Measurements from ENCODE around the gene DCPS. TPM values are rescaled to one million over a fixed set of nuclear protein-coding genes. Genes with fewer than 3 reads are reported as not detected.
"Not testable (repeated sequence)": the region's sequence is repeated elsewhere in the genome, so short reads cannot be mapped to it uniquely, and the experiment has no call there.

DCPS gene
- total RNA-seq, 2 experiments from 2014 or later, result 21.8 to 22.5 TPM

GRCh38 chr11:126363706-126364248 lies 59.9 kb downstream of the DCPS start:
- ChIA-PET CTCF (interaction anchor here (1.0 to 1.3 kb wide), 2 partner anchors 53 to 117 kb away, joined by 3 to 4 read pairs; no protein-coding TSS in a partner anchor), POLR2A (interaction anchor here (0.6 kb wide), 1 partner anchor 116 kb away, joined by 3 read pairs; no protein-coding TSS in a partner anchor)
- Mint-ChIP-seq H3K27me3 (ENCODE audit: low read depth) (no peaks in the 10 kb centered on the region), H3K36me3 (ENCODE audit: low read depth) (no peaks in the 10 kb centered on the region), H3K4me3 (no peak overlapping the region), H3K4me1 (ENCODE audit: low read depth) (peaks cover 14% of the 10 kb centered on the region), H3K9me3 (ENCODE audit: insufficient read depth) (no peaks in the 10 kb centered on the region), H3K27ac (no peak overlapping the region)
- ATAC-seq, result no peak
- DNase-seq, result no peak

DNA sequence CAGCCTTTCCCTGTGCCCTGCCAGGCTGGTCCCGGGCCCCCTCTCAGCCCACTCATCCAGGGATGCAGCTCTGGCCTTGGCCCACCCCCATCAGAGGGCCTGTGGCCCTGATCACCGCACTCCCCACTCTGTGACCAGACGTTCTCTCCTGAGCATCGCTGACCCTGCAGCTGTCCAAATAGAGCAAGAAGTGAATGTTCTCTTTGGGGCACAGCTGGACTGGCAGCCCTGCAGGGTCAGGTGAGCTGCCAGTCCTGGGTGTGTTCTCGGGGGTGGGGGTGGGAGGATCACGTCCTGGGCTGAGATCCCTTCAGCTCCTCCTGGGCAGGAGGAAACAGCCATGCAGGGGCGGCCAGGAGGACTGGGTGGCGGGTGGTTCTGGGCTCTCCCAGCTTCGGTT lies 60.9 kb downstream of the DCPS start:
- H3K4me3 Mint-ChIP-seq; H3K27me3 Mint-ChIP-seq (ENCODE audit: low read depth); ATAC-seq; DNase-seq; H3K9me3 Mint-ChIP-seq (ENCODE audit: insufficient read depth); POLR2A ChIA-PET; H3K36me3 Mint-ChIP-seq (ENCODE audit: low read depth); H3K27ac Mint-ChIP-seq; CTCF ChIA-PET: not testable (repeated sequence)
- peaks cover 17% of the 10 kb centered on the region for H3K4me1 Mint-ChIP-seq (ENCODE audit: low read depth)

DNA sequence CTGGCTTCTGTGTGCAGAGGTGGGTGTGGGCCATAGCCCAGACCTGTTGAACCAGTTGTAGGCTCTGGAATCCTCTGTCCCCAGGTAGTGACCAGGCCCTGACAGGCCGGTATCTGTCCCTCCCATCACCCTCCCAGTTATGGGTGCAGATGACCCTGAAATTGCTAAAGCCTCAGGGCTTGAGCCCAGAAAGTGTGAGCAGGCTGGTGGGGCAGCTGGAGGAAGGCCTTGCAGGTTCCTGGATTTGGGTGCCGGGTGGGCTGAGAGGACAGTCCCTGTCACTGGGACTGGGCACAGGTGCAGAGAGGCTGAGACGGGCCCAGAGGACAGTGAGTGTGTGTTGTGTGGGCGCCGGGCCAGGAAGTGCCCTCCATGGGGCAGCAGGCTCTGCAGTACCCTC lies 61.6 kb downstream of the DCPS start:
- CTCF ChIA-PET; H3K4me3 Mint-ChIP-seq; DNase-seq; H3K36me3 Mint-ChIP-seq (ENCODE audit: low read depth); ATAC-seq; POLR2A ChIA-PET; H3K9me3 Mint-ChIP-seq (ENCODE audit: insufficient read depth); H3K27me3 Mint-ChIP-seq (ENCODE audit: low read depth); H3K27ac Mint-ChIP-seq: not testable (repeated sequence)
- H3K4me1 Mint-ChIP-seq (ENCODE audit: low read depth), result peaks cover 22% of the 10 kb centered on the region

- Mint-ChIP-seq H3K4me3 (no peak overlapping the region), H3K27ac (no peak overlapping the region), H3K36me3 (ENCODE audit: low read depth) (no peaks in the 10 kb centered on the region), H3K4me1 (ENCODE audit: low read depth) (peaks cover 22% of the 10 kb centered on the region), H3K9me3 (ENCODE audit: insufficient read depth) (no peaks in the 10 kb centered on the region), H3K27me3 (ENCODE audit: low read depth) (no peaks in the 10 kb centered on the region)
- ATAC-seq (peak; percentile 14), DNase-seq (no peak)
- POLR2A ChIA-PET, result no interaction called here
- CTCF ChIA-PET, result no interaction called here
Measured at GRCh38 chr11:126366064-126366822, 62.4 kb downstream of the DCPS start.

GRCh38 chr11:126366823-126367654 lies 63.2 kb downstream of the DCPS start:
- H3K27ac Mint-ChIP-seq; H3K36me3 Mint-ChIP-seq (ENCODE audit: low read depth); DNase-seq; POLR2A ChIA-PET; H3K4me3 Mint-ChIP-seq; H3K27me3 Mint-ChIP-seq (ENCODE audit: low read depth); H3K9me3 Mint-ChIP-seq (ENCODE audit: insufficient read depth): not testable (repeated sequence)
- H3K4me1 Mint-ChIP-seq (ENCODE audit: low read depth), result peaks cover 22% of the 10 kb centered on the region
- CTCF ChIA-PET, result interaction anchor here (0.7 kb wide), 1 partner anchor 113 kb away, joined by 3 read pairs; no protein-coding TSS in a partner anchor
- peak; percentile 23 for ATAC-seq

- DNase-seq; POLR2A ChIA-PET; H3K9me3 Mint-ChIP-seq (ENCODE audit: insufficient read depth); ATAC-seq; H3K27ac Mint-ChIP-seq; H3K4me3 Mint-ChIP-seq; H3K36me3 Mint-ChIP-seq (ENCODE audit: low read depth); H3K27me3 Mint-ChIP-seq (ENCODE audit: low read depth): not testable (repeated sequence)
- H3K4me1 Mint-ChIP-seq (ENCODE audit: low read depth), result peaks cover 22% of the 10 kb centered on the region
- CTCF ChIA-PET, result interaction anchor here (0.7 kb wide), 1 partner anchor 112 kb away, joined by 3 read pairs; no protein-coding TSS in a partner anchor
Measured at GRCh38 chr11:126367806-126368205, 63.9 kb downstream of the DCPS start.

GRCh38 chr11:126368336-126369119 lies 64.7 kb downstream of the DCPS start:
- H3K9me3 Mint-ChIP-seq (ENCODE audit: insufficient read depth); H3K4me3 Mint-ChIP-seq; DNase-seq; H3K36me3 Mint-ChIP-seq (ENCODE audit: low read depth); POLR2A ChIA-PET; ATAC-seq; H3K27ac Mint-ChIP-seq; H3K27me3 Mint-ChIP-seq (ENCODE audit: low read depth): not testable (repeated sequence)
- CTCF ChIA-PET, result interaction anchor here (0.6 to 2.4 kb wide), 2 partner anchors 59 to 457 kb away, joined by 3 to 8 read pairs; no protein-coding TSS in a partner anchor
- peaks cover 22% of the 10 kb centered on the region for H3K4me1 Mint-ChIP-seq (ENCODE audit: low read depth)

DNA sequence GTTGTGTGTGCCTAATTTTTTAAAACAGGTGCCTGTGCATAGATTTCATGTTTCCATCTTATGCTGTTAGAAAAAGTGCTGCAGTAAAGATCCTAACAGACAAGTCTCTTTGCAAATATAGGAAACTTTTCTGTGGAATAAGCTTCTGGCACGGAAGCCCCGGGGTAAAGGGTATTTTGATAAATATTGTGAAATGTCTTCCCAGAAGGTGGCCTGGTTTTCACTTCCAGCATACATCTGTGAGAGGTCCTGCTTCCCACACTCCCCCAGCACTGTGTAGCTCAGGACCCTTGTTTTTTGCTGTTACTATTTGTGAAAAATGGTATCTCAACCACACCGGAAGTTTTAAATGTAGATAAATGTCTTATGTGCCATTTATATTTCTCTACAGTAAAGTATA lies 66.2 kb downstream of the DCPS start:
- DNase-seq (no peak), ATAC-seq (no peak)
- Mint-ChIP-seq H3K9me3 (ENCODE audit: insufficient read depth) (no peaks in the 10 kb centered on the region), H3K36me3 (ENCODE audit: low read depth) (no peaks in the 10 kb centered on the region), H3K27ac (no peak overlapping the region), H3K27me3 (ENCODE audit: low read depth) (no peaks in the 10 kb centered on the region), H3K4me3 (no peak overlapping the region), H3K4me1 (ENCODE audit: low read depth) (peaks cover 22% of the 10 kb centered on the region)
- ChIA-PET POLR2A (no interaction called here), CTCF (interaction anchor here (2.4 kb wide), 1 partner anchor 60 kb away, joined by 8 read pairs; no protein-coding TSS in a partner anchor)

GRCh38 chr11:126371595-126371994 lies 67.7 kb downstream of the DCPS start:
- DNase-seq, result no peak
- Mint-ChIP-seq H3K27me3 (ENCODE audit: low read depth) (no peaks in the 10 kb centered on the region), H3K36me3 (ENCODE audit: low read depth) (no peaks in the 10 kb centered on the region), H3K9me3 (ENCODE audit: insufficient read depth) (no peaks in the 10 kb centered on the region), H3K4me1 (ENCODE audit: low read depth) (peaks cover 15% of the 10 kb centered on the region), H3K27ac (no peak overlapping the region), H3K4me3 (no peak overlapping the region)
- no peak for ATAC-seq
- ChIA-PET CTCF (no interaction called here), POLR2A (no interaction called here)

GRCh38 chr11:126373389-126374066 lies 69.7 kb downstream of the DCPS start:
- H3K9me3 Mint-ChIP-seq (ENCODE audit: insufficient read depth); H3K36me3 Mint-ChIP-seq (ENCODE audit: low read depth); ATAC-seq; DNase-seq; H3K27me3 Mint-ChIP-seq (ENCODE audit: low read depth); H3K4me3 Mint-ChIP-seq; H3K27ac Mint-ChIP-seq; POLR2A ChIA-PET; CTCF ChIA-PET: not testable (repeated sequence)
- H3K4me1 Mint-ChIP-seq (ENCODE audit: low read depth), result peaks cover 11% of the 10 kb centered on the region
